Measurements from ENCODE around the gene ABAT.
A peak's percentile ranks its signal among the peaks of the same experiment; 100 is the strongest.
"Not testable (repeated sequence)": the region's sequence is repeated elsewhere in the genome, so short reads cannot be mapped to it uniquely, and the experiment has no call there.

Gene ABAT

DNA sequence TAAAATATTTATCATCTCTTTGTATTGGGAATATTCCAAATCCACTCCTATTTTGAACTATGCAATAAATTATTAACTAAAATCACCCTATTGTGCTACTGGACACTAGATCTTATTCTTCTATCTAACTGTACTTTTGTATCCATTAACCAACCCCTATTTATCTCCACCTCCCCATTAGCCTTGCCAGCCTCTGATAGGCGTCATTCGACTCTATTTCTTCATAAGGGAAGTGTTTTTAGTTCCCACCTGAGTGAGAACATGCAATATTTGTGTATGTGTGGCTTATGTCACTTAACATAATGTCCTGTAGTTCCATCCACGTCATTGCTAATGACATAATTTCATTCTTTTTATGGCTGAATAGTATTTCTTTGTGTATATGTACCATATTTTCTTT, 99.1 kb downstream of the ABAT start:
- Mint-ChIP-seq H3K4me1 (no peaks in the 10 kb centered on the region), H3K27ac (ENCODE audit: low read depth) (no peak overlapping the region)

GRCh38 chr16:8774208-8774607, 99.8 kb downstream of the ABAT start:
- peaks cover 6% of the 10 kb centered on the region for H3K36me3 Mint-ChIP-seq (ENCODE audit: insufficient read depth)
- H3K27me3 Mint-ChIP-seq = no peaks in the 10 kb centered on the region
- no peaks in the 10 kb centered on the region for H3K9me3 Mint-ChIP-seq
- no peak overlapping the region for H3K4me3 Mint-ChIP-seq
- no peaks in the 10 kb centered on the region for H3K4me1 Mint-ChIP-seq
- DNase-seq (ENCODE audit: low spot score in 2 of 2) = no peak
- ATAC-seq (replicated peaks; ENCODE audit: extremely low read depth, poor library complexity, severe bottlenecking) = no peak
- H3K27ac Mint-ChIP-seq (ENCODE audit: low read depth) = no peak overlapping the region

More for the DNA sequence above, 99.1 kb downstream of the ABAT start:
- Mint-ChIP-seq H3K27me3 (no peaks in the 10 kb centered on the region), H3K9me3 (no peaks in the 10 kb centered on the region), H3K4me3 (no peak overlapping the region), H3K36me3 (ENCODE audit: insufficient read depth) (peaks cover 6% of the 10 kb centered on the region)
- no peak for DNase-seq (ENCODE audit: low spot score in 2 of 2)
- no peak for ATAC-seq (replicated peaks; ENCODE audit: extremely low read depth, poor library complexity, severe bottlenecking)

DNA sequence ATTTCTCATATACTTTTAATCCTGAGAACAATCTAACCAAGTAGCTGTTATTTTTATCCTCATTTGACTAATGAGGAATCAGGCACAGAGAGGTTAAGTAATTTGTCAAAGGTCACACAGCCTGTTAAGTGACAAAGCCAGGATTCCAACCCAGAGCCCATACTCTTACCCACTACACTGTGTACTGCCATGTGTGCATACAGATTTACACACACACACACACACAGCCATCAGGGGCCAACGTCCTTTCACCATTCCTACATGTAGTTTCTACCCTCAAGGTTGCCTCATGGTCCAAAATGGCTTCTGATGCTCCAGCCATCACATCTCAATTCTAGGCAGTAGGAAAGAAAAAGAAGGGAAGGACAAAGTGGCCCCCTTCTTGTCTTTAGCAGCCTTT, 100.9 kb downstream of the ABAT start:
- H3K4me1 Mint-ChIP-seq = no peaks in the 10 kb centered on the region
- no peak overlapping the region for H3K27ac Mint-ChIP-seq (ENCODE audit: low read depth)
- H3K36me3 Mint-ChIP-seq (ENCODE audit: insufficient read depth) = peaks cover 4% of the 10 kb centered on the region
- H3K4me3 Mint-ChIP-seq = no peak overlapping the region
- DNase-seq (ENCODE audit: low spot score in 2 of 2) (no peak), ATAC-seq (replicated peaks; ENCODE audit: extremely low read depth, poor library complexity, severe bottlenecking) (no peak)
- H3K27me3 Mint-ChIP-seq = no peaks in the 10 kb centered on the region
- H3K9me3 Mint-ChIP-seq = no peaks in the 10 kb centered on the region

GRCh38 chr16:8776129-8776584, 101.7 kb downstream of the ABAT start:
- Mint-ChIP-seq H3K4me3 (no peak overlapping the region), H3K9me3 (no peaks in the 10 kb centered on the region), H3K4me1 (no peaks in the 10 kb centered on the region), H3K27ac (ENCODE audit: low read depth) (no peak overlapping the region), H3K27me3 (no peaks in the 10 kb centered on the region), H3K36me3 (ENCODE audit: insufficient read depth) (peaks cover 4% of the 10 kb centered on the region)
- no peak for DNase-seq (ENCODE audit: low spot score in 2 of 2)
- ATAC-seq (replicated peaks; ENCODE audit: extremely low read depth, poor library complexity, severe bottlenecking) = no peak

GRCh38 chr16:8777217-8777616, 102.8 kb downstream of the ABAT start:
- Mint-ChIP-seq H3K36me3 (ENCODE audit: insufficient read depth) (peaks cover 4% of the 10 kb centered on the region), H3K4me1 (no peaks in the 10 kb centered on the region), H3K27me3 (no peaks in the 10 kb centered on the region), H3K9me3 (no peaks in the 10 kb centered on the region), H3K27ac (ENCODE audit: low read depth) (no peak overlapping the region), H3K4me3 (no peak overlapping the region)
- no peak for DNase-seq (ENCODE audit: low spot score in 2 of 2)
- no peak for ATAC-seq (replicated peaks; ENCODE audit: extremely low read depth, poor library complexity, severe bottlenecking)

DNA sequence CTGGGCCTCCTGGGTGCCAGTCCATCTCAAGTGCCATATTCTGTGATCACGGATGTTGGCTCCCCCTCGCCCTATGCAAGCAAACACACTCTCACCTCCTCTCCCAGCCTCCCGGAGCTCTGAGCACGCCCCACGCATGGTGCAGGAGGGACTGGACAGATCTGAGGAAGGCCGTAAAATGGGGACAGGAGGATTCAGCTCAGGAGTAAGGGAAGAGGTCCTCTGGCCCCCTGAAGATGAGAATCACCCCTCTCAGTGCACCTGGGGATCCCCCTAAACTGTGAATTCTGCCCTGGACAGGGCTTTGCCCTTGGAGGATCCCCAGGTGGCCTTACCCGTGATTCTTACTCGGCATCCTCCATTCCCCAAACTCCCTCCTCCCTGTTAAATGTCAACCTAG, 107.4 kb downstream of the ABAT start:
- Mint-ChIP-seq H3K9me3 (no peaks in the 10 kb centered on the region), H3K4me3 (no peak overlapping the region), H3K27ac (ENCODE audit: low read depth) (no peak overlapping the region), H3K27me3 (no peaks in the 10 kb centered on the region), H3K4me1 (no peaks in the 10 kb centered on the region), H3K36me3 (ENCODE audit: insufficient read depth) (no peaks in the 10 kb centered on the region)
- DNase-seq (ENCODE audit: low spot score in 2 of 2) = no peak
- ATAC-seq (replicated peaks; ENCODE audit: extremely low read depth, poor library complexity, severe bottlenecking) = no peak

- Mint-ChIP-seq H3K36me3 (ENCODE audit: insufficient read depth) (no peaks in the 10 kb centered on the region), H3K4me3 (no peak overlapping the region), H3K4me1 (no peaks in the 10 kb centered on the region), H3K27me3 (no peaks in the 10 kb centered on the region), H3K27ac (ENCODE audit: low read depth) (peak overlapping the region; percentile 49), H3K9me3 (no peaks in the 10 kb centered on the region)
- no peak for ATAC-seq (replicated peaks; ENCODE audit: extremely low read depth, poor library complexity, severe bottlenecking)
- DNase-seq (ENCODE audit: low spot score in 2 of 2) = no peak
These were observed 108.3 kb downstream of the ABAT start for GRCh38 chr16:8782673-8783072.

- ATAC-seq (replicated peaks; ENCODE audit: extremely low read depth, poor library complexity, severe bottlenecking) (no peak), DNase-seq (ENCODE audit: low spot score in 2 of 2) (no peak)
- H3K4me1 Mint-ChIP-seq = no peaks in the 10 kb centered on the region
- no peak overlapping the region for H3K4me3 Mint-ChIP-seq
- no peak overlapping the region for H3K27ac Mint-ChIP-seq (ENCODE audit: low read depth)
- no peaks in the 10 kb centered on the region for H3K36me3 Mint-ChIP-seq (ENCODE audit: insufficient read depth)
- H3K27me3 Mint-ChIP-seq = no peaks in the 10 kb centered on the region
- no peaks in the 10 kb centered on the region for H3K9me3 Mint-ChIP-seq
These were observed 111.0 kb downstream of the ABAT start for GRCh38 chr16:8785408-8785807.

DNA sequence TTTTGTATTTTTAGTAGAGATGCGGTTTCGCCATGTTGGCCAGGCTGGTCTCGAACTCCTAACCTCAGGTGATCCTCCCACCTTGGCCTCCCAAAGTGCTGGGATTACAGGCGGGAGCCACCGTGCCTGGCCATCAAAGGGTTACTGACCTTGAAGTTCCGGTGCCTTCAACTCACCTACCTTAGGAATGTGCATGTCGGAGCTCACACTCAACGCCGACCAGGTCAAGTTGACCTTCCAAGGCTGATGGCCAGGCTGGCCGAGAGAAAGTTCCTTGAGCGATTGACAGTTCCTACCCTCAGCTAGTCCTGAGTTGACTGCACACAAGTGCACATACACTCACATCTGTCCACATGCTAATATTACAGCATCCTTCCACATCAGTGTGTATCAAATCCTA, 111.9 kb downstream of the ABAT start:
- not testable (repeated sequence) for H3K27ac Mint-ChIP-seq (ENCODE audit: low read depth); H3K36me3 Mint-ChIP-seq (ENCODE audit: insufficient read depth)

GRCh38 chr16:8788578-8789172, 114.3 kb downstream of the ABAT start:
- DNase-seq (ENCODE audit: low spot score in 2 of 2) (no peak), ATAC-seq (replicated peaks; ENCODE audit: extremely low read depth, poor library complexity, severe bottlenecking) (no peak)
- Mint-ChIP-seq H3K27ac (ENCODE audit: low read depth) (no peak overlapping the region), H3K4me3 (no peak overlapping the region), H3K27me3 (no peaks in the 10 kb centered on the region), H3K9me3 (no peaks in the 10 kb centered on the region), H3K4me1 (no peaks in the 10 kb centered on the region), H3K36me3 (ENCODE audit: insufficient read depth) (peaks cover 2% of the 10 kb centered on the region)

More for the DNA sequence above, 111.9 kb downstream of the ABAT start:
- not testable (repeated sequence) for H3K9me3 Mint-ChIP-seq; DNase-seq (ENCODE audit: low spot score in 2 of 2); H3K27me3 Mint-ChIP-seq; H3K4me1 Mint-ChIP-seq; H3K4me3 Mint-ChIP-seq; ATAC-seq (replicated peaks; ENCODE audit: extremely low read depth, poor library complexity, severe bottlenecking)

DNA sequence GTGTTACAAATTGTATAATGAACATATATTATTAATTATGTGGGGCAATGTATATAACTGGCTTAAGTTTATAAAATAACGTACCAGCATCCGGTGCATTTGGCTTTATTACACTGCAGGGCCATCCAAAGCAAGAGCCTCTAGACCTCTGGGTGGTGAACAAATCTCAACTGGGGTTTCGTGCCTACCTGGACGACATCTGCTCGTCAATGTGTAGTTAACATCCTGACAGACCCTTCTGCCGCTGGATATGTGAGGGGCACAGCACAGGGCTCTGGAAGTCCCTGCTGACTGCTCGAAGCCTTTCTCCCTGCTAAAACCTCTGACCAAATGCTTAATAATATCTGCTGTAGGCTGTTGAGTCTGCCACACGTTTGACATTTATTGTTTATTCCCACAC, 120.7 kb downstream of the ABAT start:
- peaks cover 36% of the 10 kb centered on the region for H3K4me1 Mint-ChIP-seq
- peaks cover 13% of the 10 kb centered on the region for H3K36me3 Mint-ChIP-seq (ENCODE audit: insufficient read depth)
- H3K9me3 Mint-ChIP-seq = no peaks in the 10 kb centered on the region
- no peak for ATAC-seq (replicated peaks; ENCODE audit: extremely low read depth, poor library complexity, severe bottlenecking)
- DNase-seq (ENCODE audit: low spot score in 2 of 2) = no peak
- H3K4me3 Mint-ChIP-seq = no peak overlapping the region
- no peak overlapping the region for H3K27ac Mint-ChIP-seq (ENCODE audit: low read depth)
- H3K27me3 Mint-ChIP-seq = no peaks in the 10 kb centered on the region

DNA sequence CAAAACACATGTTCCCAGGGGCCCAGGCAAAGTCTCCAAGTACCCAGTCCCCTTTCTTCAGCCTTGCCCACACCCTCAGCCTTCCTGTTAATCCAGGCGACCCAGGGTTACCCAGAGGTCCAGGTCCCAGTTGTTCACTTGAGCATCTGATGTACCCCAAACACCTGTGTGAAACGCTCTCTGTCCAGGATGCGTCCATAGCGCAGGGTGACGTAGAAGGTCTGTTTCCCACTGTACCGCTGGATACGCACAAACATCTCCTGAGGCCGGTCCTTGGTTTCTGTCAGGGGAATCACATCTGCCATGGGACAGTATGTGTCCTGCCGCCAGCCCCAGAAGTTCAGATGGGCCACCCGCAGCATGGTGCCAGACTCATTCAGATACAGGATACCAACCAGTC, 121.4 kb downstream of the ABAT start:
- Mint-ChIP-seq H3K9me3 (no peaks in the 10 kb centered on the region), H3K4me3 (no peak overlapping the region), H3K4me1 (peaks cover 36% of the 10 kb centered on the region), H3K27ac (ENCODE audit: low read depth) (no peak overlapping the region), H3K36me3 (ENCODE audit: insufficient read depth) (peaks cover 13% of the 10 kb centered on the region), H3K27me3 (no peaks in the 10 kb centered on the region)
- DNase-seq (ENCODE audit: low spot score in 2 of 2) (no peak), ATAC-seq (replicated peaks; ENCODE audit: extremely low read depth, poor library complexity, severe bottlenecking) (no peak)

DNA sequence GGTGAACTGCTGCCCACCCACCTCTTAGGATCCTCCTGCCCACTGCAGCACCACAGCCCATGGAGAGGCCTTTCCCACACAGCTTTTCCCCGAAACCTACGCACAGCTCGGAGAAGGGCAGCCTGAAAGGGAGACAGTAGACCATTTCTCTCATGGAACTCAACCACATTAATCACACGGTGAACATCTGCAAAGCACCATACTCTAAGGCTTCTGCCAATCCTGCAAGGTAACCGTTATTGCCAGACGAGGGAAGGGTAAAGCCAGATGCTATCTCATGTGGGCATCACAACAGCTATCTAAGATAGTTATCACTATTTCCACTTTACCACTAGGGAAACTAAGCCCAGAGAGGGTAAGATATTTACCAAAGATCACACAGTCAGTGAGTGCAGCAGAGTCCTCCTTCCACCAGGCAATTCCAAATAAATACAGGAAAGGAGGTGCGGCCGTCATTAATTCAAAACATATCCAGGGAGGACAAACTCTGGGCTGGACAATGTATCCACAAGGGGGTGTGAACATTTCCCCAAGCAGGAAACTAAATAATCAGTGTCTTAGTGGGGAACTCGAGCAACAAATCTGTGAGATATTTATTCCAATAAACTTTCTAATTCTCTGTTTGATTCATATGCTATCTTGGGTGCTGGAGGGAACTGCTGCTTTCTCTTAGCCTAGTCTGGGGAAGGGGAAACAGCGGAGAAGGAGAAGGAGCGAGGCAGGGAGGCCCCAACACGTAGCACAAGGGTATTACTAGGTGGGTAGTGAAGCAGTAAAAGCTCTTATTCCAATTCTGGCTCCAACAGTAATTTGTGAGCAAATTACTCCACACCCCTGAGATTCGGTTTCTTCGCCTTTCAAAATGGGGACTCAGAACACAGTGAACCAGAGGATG, 122.3 kb downstream of the ABAT start:
- H3K4me1 Mint-ChIP-seq = peaks cover 36% of the 10 kb centered on the region
- H3K4me3 Mint-ChIP-seq = peak overlapping the region; percentile 89
- no peak for DNase-seq (ENCODE audit: low spot score in 2 of 2)
- no peaks in the 10 kb centered on the region for H3K27me3 Mint-ChIP-seq
- peak overlapping the region; percentile 80 for H3K27ac Mint-ChIP-seq (ENCODE audit: low read depth)
- H3K9me3 Mint-ChIP-seq = no peaks in the 10 kb centered on the region
- no peak for ATAC-seq (replicated peaks; ENCODE audit: extremely low read depth, poor library complexity, severe bottlenecking)
- H3K36me3 Mint-ChIP-seq (ENCODE audit: insufficient read depth) = peaks cover 15% of the 10 kb centered on the region
